ENCODE data around the gene TGFBR1. TPM values are rescaled to one million over a fixed set of nuclear protein-coding genes. Genes with fewer than 3 reads are reported as not detected.

The TGFBR1 gene
- total and polyA plus RNA-seq, 2 experiments from 2014 or later = 41.7 to 79.4 TPM

DNA sequence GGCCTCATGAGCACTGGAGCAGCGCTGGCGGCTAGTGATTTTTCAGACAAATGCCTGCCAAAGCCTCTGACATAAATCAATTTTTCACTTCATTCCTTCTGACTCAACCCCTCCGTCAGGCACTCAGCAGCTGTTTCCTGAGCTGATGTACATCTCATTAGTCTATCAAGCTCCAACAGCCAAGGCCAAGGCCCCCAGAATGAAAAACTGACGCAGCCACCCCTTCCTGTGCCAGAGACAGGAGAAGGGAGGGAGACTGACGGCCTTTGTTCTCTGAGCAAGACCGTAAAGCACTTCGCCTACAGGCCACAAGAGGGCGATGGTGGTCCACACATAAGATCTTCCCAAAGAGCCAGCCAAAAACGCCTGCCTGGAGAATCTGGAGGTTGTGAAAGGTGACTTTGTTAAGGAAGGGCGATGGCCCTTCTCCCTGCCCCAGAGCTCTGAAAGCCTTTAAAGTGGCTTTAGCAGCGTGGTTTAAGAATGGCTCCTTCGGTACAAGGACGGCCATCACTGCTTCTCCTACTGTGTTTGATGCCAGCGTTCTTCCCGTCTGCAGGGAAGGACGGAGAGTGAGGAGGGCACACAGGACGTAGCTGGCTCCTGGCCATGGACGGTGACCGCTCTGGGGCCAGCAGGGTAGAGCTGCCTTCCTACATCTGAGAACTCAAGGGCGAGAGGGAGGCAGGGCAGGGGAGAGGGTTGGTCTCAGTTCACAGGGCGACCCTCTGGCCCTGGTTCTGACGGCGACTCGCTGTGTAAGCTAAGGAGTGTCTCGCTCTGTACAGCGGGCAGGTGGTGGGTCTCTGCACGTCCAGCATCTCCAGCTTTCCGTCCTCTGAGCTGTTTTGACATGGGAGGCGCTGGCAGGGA lies 79.8 kb downstream of the TGFBR1 start:
- H3K9me3 ChIP-seq (ENCODE audit: low read depth) = no peaks in the 10 kb centered on the region
- no peak overlapping the region for H3K27ac ChIP-seq
- WGBS (ENCODE audit: low lambda C conversion rate, missing lambda C conversion rate) = 56% methylated on average over 27 of the region's 29 CpGs
- no peaks in the 10 kb centered on the region for H3K9me2 ChIP-seq (replicated peaks; ENCODE audit: insufficient read depth)
- H3K27me3 ChIP-seq = peaks cover 8% of the 10 kb centered on the region
- H3K4me3 ChIP-seq = no peak overlapping the region
- H3K79me2 ChIP-seq = no peaks in the 10 kb centered on the region
- TF ChIP-seq EZH2 (IDR thresholded peaks at IDR 0.05; ENCODE audit: borderline replicate concordance) = no peak
- TF ChIP-seq, protein P1, sequence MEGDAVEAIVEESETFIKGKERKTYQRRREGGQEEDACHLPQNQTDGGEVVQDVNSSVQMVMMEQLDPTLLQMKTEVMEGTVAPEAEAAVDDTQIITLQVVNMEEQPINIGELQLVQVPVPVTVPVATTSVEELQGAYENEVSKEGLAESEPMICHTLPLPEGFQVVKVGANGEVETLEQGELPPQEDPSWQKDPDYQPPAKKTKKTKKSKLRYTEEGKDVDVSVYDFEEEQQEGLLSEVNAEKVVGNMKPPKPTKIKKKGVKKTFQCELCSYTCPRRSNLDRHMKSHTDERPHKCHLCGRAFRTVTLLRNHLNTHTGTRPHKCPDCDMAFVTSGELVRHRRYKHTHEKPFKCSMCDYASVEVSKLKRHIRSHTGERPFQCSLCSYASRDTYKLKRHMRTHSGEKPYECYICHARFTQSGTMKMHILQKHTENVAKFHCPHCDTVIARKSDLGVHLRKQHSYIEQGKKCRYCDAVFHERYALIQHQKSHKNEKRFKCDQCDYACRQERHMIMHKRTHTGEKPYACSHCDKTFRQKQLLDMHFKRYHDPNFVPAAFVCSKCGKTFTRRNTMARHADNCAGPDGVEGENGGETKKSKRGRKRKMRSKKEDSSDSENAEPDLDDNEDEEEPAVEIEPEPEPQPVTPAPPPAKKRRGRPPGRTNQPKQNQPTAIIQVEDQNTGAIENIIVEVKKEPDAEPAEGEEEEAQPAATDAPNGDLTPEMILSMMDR (IDR thresholded peaks at IDR 0.05; ENCODE audit: poor library complexity) = peak; percentile 96
- no peak overlapping the region for H3K4me2 ChIP-seq
- no peaks in the 10 kb centered on the region for H3K36me3 ChIP-seq (replicated peaks; ENCODE audit: insufficient read depth, low read depth)
- peak overlapping the region; percentile 18 for H2AFZ ChIP-seq
- DNase-seq (ENCODE audit: low spot score) = peak; percentile 92
- peaks cover 5% of the 10 kb centered on the region for H3K4me1 ChIP-seq (ENCODE audit: insufficient read depth)
- no peaks in the 10 kb centered on the region for H4K20me1 ChIP-seq (ENCODE audit: insufficient read depth, poor library complexity, severe bottlenecking)

DNA sequence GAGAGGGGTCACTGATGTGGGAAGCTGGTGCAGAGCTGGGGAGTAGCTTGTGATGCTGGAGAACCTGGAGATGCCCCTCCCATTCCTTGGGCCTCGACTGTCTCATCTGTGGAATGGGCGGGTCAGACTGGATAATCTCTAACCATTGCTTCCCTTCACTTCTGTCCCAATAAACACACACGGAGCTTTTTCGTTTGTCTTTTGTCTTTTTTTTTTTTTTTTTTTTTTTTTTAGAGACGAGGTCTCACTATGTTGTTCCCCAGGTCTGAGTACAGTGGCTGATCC lies 80.4 kb downstream of the TGFBR1 start:
- Histone ChIP-seq H3K36me3 (replicated peaks; ENCODE audit: insufficient read depth, low read depth) (no peaks in the 10 kb centered on the region), H3K4me3 (no peak overlapping the region), H3K4me2 (no peak overlapping the region), H4K20me1 (ENCODE audit: insufficient read depth, poor library complexity, severe bottlenecking) (no peaks in the 10 kb centered on the region), H3K79me2 (no peaks in the 10 kb centered on the region), H3K27ac (no peak overlapping the region), H3K9me2 (replicated peaks; ENCODE audit: insufficient read depth) (no peaks in the 10 kb centered on the region), H2AFZ (peak overlapping the region; percentile 18), H3K27me3 (peaks cover 8% of the 10 kb centered on the region), H3K9me3 (ENCODE audit: low read depth) (no peaks in the 10 kb centered on the region), H3K4me1 (ENCODE audit: insufficient read depth) (no peaks in the 10 kb centered on the region)
- 82% methylated on average over 4 of the region's 5 CpGs for WGBS (ENCODE audit: low lambda C conversion rate, missing lambda C conversion rate)
- TF ChIP-seq EZH2phosphoT487 (IDR thresholded peaks at IDR 0.05; ENCODE audit: low read depth, severe bottlenecking, unreplicated experiment) (no peak), EZH2 (IDR thresholded peaks at IDR 0.05; ENCODE audit: borderline replicate concordance) (no peak)
- TF ChIP-seq, protein P1 (IDR thresholded peaks at IDR 0.05; ENCODE audit: poor library complexity) = no peak
- DNase-seq (ENCODE audit: low spot score) = no peak

DNA sequence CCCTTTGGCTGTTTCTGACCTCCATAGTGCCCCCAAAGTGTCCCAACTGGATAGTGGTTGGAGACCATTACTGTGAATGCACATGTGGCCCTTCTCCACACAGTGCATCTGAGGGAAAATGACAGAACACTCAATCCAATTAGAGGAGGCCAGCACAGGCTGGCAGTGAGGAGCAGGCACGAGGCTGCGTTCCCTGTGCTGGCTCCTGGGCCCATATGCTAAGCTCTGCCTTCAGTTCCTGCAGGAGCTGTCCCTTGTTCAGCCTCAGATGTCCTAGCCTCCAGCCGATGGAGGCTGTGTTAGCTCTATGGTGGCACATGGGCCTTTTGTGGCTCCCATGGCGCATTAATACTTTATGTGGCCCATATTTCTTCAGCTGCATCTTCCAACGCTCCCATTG lies 81.0 kb downstream of the TGFBR1 start:
- TF ChIP-seq EZH2 (IDR thresholded peaks at IDR 0.05; ENCODE audit: borderline replicate concordance) (no peak), EZH2phosphoT487 (IDR thresholded peaks at IDR 0.05; ENCODE audit: low read depth, severe bottlenecking, unreplicated experiment) (no peak)
- TF ChIP-seq, protein P1 (IDR thresholded peaks at IDR 0.05; ENCODE audit: poor library complexity) = no peak
- H3K36me3 ChIP-seq (replicated peaks; ENCODE audit: insufficient read depth, low read depth) = no peaks in the 10 kb centered on the region
- H3K27me3 ChIP-seq = peaks cover 8% of the 10 kb centered on the region
- no peak overlapping the region for H3K27ac ChIP-seq
- H3K4me1 ChIP-seq (ENCODE audit: insufficient read depth) = no peaks in the 10 kb centered on the region
- H2AFZ ChIP-seq = no peak overlapping the region
- no peak overlapping the region for H3K4me3 ChIP-seq
- H4K20me1 ChIP-seq (ENCODE audit: insufficient read depth, poor library complexity, severe bottlenecking) = no peaks in the 10 kb centered on the region
- no peak for DNase-seq (ENCODE audit: low spot score)
- no peaks in the 10 kb centered on the region for H3K79me2 ChIP-seq
- 94% methylated on average over 5 of the region's 5 CpGs for WGBS (ENCODE audit: low lambda C conversion rate, missing lambda C conversion rate)
- no peaks in the 10 kb centered on the region for H3K9me3 ChIP-seq (ENCODE audit: low read depth)
- no peaks in the 10 kb centered on the region for H3K9me2 ChIP-seq (replicated peaks; ENCODE audit: insufficient read depth)
- H3K4me2 ChIP-seq = no peak overlapping the region
